Right renal cortex interstitium (tissue), 3 donors: Measurements from ENCODE around the gene RDM1. TPM values are rescaled to one million over a fixed set of nuclear protein-coding genes. Genes with fewer than 3 reads are reported as not detected.
A peak's percentile ranks its signal among the peaks of the same experiment; 100 is the strongest.
"Not testable (repeated sequence)": the region's sequence is repeated elsewhere in the genome, so short reads cannot be mapped to it uniquely, and the experiment has no call there.

Experiments
- DNase-seq, 3 donors: peaks; one replicate each; pipeline ENCODE4 v3.0.0-alpha.2; 2013; ENCODE audit warnings: low read depth in 3 of 3, low spot score in 2 of 3
- polyA plus RNA-seq, 3 donors: library from polyadenylated mRNA; unstranded; fragments of 120-200 nt; gene quantifications; one replicate each; pipeline ENCODE4 v1.2.1, GENCODE V29; 2013; ENCODE audit not compliant: insufficient read length in 3 of 3

Gene RDM1
- polyA plus RNA-seq, 3 donors = 1.9 to 2.6 (median 2.2) TPM

DNA sequence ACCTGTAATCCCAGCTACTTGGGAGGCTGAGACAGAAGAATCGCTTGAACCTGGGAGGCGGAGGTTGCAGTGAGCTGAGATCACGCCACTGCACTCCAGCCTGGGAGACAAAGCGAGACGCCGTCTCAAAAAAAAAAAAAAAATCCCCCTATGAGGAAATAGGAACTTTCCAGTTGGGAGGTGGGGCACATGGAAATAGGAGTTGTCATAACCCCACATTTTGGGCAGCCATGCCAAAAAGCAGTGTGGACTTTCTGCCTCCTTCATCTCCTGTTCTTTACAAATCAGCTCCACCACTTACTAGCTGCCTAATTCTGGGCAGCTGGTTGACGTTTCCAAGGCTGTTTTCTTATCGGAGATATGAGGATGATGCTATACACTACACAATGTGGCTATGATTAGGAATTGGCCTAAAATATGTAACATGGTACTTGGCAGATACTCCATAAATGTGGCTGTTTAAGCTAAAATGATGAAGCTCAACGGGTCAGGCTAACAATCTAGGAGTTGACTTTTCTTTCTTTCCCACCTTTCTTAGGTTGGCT, 28.9 kb downstream of the RDM1 start:
- DNase-seq = no peak

DNA sequence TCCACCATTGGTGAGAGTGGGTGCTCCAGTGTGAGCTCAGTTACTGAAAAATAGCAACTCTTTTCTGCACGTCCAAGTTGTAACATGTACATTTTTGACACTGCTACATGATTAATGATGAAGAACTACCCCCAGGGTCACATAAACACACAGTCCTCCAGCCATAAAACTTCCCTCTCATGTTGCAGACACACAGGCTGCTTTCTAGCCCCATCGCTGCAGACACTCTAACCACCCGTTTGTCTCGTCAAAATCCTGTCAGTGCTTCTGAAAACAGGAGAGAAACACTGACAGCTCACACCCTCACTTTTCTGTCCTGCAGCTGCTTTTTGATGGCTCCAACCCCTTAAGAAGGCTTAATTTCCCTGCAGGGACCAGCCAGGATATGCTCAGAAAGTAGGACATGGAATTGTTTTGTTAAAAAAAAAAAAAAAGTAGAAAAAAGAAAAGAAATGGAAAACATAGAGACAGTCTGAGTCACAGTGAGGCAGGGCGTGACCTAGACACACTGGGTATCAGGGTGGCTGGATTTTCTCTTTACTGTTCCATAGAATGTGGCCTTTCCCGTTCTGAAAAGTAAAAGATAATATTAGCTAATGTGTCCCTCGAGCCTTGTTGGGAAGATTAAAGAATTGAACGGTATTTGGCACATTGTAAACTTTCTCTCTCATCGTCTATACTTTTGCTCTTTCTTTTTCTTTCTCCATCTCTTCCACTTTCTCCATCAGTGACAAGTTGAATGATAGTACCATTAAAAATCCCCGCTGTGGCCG, 29.7 kb downstream of the RDM1 start:
- peak; percentile 38 to 62 (median 44) for DNase-seq

DNA sequence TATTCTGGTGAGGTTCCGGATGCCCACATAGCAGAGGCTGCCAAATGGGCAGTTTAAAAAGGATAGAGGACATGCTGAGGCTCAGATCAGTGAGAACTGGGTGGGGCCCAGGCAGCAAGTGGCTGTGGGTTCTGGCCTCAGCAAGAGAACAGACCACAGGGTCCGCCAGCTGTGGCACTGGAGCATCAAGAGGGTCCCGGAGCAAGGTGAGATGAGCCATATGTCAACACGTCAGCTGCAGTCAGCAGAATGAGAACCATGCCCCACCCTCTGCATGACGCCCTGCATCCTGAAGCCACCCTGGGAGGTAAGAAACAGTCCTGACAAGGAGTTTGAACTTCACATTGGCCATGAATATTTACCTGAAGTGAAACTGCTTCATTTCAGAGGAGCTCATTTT, 30.3 kb downstream of the RDM1 start:
- no peak for DNase-seq

DNA sequence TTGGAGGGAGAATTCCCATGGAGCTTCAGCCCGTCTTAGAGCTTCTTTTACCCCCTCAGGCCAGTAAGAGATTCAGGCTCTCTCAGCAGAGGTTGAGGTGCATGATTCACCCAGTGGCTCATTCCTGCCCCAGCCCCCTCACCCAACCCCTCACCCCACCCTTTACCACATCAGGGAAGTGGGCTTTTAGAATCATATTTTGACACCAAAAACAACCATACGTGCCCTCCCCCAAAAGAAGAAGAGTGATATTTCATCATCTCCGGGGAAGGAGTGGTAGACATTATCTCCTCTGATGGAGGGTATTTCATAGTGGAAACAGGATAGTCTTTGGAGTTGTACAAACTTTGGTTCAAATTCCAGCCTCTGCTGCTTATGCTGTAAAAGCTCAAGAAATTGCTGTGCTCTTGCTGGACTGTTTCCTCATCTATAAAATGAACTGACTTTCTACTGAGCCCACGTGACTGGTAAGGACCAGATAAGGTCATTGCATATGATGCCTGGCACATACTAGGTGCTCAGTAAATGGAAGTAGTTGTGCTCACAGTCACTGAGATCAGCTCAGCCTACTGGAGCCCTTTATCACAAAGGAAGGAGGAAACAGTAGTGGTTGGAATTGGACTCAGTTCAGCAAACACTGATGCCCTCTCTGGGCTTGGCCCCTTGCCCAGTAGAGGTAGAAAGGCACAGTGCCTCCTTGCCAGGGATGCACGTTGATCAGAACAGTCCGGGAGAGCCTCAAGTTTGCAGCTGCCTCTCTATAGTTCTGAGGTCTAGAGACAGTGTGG, 32.1 kb downstream of the RDM1 start:
- DNase-seq = no peak

DNA sequence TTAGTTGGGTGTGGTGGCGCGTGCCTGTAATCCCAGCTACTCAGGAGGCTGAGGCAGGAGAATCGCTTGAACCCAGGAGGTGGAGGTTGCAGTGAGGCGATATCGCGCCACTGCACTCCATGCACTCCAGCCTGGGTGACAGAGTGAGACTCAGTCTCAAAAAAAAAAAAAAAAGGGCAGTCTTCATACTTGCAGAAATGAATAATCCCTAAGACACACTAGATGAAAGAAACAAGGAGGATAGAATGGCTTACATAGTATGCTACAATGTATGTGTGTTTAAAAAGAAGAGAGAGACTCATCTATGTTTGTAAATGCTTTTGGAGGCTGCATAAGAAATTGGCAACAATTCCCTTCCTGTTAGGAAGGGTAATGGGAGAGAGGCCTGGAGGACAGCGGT, 32.8 kb downstream of the RDM1 start:
- not testable (repeated sequence) for DNase-seq

GRCh38 chr17:35895636-35896587, 34.7 kb downstream of the RDM1 start:
- no peak for DNase-seq

GRCh38 chr17:35894206-35894605, 36.4 kb downstream of the RDM1 start:
- DNase-seq = no peak

- no peak for DNase-seq
These were observed 36.8 kb downstream of the RDM1 start for GRCh38 chr17:35893751-35894150.

GRCh38 chr17:35892091-35893035, 38.2 kb downstream of the RDM1 start:
- no peak for DNase-seq

DNA sequence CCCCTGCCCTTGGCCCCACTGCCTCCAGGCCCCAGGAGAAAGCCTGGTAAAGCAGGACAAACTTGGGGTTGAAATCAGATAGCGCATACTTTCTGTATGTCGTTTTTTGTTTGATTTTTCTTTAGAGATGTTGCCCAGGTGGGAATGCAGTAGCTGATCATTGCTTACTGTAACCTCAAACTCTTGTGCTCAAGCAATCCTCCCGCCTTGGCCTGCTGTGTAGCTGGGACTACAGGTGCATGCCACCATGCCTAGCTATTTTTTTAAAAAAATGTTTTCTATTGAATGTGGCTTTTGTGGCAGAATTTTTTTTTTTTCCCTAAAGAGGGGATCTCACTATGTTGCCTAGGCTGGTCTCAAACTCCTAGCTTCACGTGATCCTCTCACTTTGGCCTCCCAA, 39.3 kb downstream of the RDM1 start:
- DNase-seq = no peak

GRCh38 chr17:35890774-35891155, 39.8 kb downstream of the RDM1 start:
- DNase-seq = no peak

- peak; percentile 38 to 69 (median 52) for DNase-seq
These were observed 40.5 kb downstream of the RDM1 start for GRCh38 chr17:35889818-35890773.

GRCh38 chr17:35889241-35889640, 41.3 kb downstream of the RDM1 start:
- DNase-seq = no peak

DNA sequence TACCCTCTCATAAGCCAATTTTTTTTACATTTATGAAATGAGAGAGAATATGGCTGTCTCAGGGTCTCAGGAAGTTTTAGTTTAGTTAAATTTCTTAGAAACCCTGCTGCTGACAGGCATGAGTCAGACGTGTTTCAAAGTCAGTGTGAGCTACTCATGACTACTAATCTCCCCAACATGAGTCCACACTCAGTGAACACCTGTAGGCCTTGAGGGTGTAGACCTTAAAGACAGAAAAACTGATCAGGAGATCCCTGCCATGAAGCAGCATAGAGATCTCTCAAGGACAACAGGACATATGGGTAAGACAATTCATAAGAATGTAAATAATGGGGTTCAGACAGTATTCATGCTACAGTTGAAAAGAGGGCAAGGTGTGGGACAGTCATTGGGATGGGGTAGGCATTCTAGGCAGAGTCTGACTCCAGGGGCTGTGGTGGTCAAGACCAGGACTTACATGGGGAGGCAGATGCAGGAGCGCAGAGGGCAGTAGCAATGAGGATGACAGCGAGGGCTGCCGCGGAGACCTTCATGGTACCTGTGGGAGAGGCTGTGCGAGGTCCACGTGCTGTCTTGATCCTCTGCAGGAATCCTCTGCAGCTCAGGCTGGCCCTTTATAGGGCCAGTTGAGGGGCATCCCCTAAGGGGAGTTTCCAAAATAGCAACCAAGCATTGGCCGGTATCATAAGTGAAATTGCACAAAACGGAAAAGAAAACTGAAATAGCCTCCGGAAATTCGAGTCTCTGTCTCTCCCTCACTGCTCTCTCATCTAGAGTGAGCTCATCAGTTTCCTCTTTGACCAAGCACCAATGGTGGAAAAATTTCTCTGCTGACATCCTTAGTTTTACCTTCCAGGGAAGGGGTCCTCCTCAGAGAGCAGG, 50.6 kb downstream of the RDM1 start, which contains the start of gene CCL5:
Gene CCL5 (minus strand): TSS at position 588 of the 882 bp plus-strand sequence.
- DNase-seq = no peak

DNA sequence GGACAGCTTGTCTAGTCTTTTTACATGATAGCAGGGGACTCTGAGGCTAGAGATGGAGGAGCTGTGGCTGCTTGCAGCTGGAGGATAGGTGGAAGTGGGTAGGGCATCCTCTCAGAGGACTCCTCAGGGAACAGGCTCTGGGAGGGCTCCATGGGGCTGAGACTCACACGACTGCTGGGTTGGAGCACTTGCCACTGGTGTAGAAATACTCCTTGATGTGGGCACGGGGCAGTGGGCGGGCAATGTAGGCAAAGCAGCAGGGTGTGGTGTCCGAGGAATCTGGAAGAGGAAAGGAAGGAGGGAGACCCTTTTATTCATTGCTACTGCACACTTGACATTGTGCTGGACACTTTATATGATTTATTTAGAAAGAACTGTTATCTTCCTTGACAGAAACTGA, 52.2 kb downstream of the RDM1 start:
- no peak for DNase-seq

GRCh38 chr17:35877345-35878029, 53.1 kb downstream of the RDM1 start:
- no peak for DNase-seq

DNA sequence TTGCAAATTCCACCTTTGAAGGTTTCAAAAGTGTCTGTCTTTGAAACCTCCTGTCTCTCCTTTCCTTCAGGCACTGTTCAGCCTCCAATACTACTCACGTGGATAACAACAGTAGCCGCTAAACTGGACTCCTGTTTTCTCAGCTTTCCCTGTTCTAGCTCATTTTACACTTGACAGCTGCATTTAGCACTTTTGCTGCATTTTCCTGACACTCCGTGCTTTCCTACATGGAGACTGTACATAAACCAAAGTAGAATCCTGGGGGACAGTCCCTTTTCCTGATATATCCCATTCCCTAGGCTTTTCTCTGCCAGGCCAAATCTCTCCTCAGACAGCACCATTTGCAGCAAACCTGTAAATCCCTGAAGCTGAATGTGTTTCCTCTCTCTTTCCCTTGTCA, 54.0 kb downstream of the RDM1 start:
- no peak for DNase-seq
